ENCODE results near the gene PIH1D2. TPM values are rescaled to one million over a fixed set of nuclear protein-coding genes. Genes with fewer than 3 reads are reported as not detected.

Gene PIH1D2
- total RNA-seq, 1 experiment from 2014 or later = 0.85 TPM

GRCh38 chr11:112086422-112087191 lies 12.8 kb upstream of the PIH1D2 start, which contains the start of the genes SDHD and TIMM8B (continued):
- TF ChIP-seq GABPB1 (CRISPR knock-in tag; IDR thresholded peaks at IDR 0.05) (peak; percentile 84), HMGXB4 (CRISPR knock-in tag; IDR thresholded peaks at IDR 0.05) (0 out of 2 replicates have a peak, but pooled peaks have one; percentile 37), CREB1 (CRISPR knock-in tag; IDR thresholded peaks at IDR 0.05) (0 out of 2 replicates have a peak, but pooled peaks have one; percentile 61), ZNF396 (CRISPR knock-in tag; IDR thresholded peaks at IDR 0.05; ENCODE audit: borderline replicate concordance) (no peak), ZNF121 (CRISPR knock-in tag; IDR thresholded peaks at IDR 0.05) (peak; percentile 39; the same call in 1 of the 2 replicates), ZNF532 (CRISPR knock-in tag; IDR thresholded peaks at IDR 0.05; ENCODE audit: borderline replicate concordance) (no peak), JAZF1 (CRISPR knock-in tag; IDR thresholded peaks at IDR 0.05) (no peak), ESRRA (CRISPR knock-in tag; IDR thresholded peaks at IDR 0.05; ENCODE audit: borderline replicate concordance) (peak; percentile 98), HMGA2 (CRISPR knock-in tag; IDR thresholded peaks at IDR 0.05) (no peak), CREM (CRISPR knock-in tag; IDR thresholded peaks at IDR 0.05) (peak; percentile 67; the same call in 1 of the 2 replicates), NFE2L1 (CRISPR knock-in tag; IDR thresholded peaks at IDR 0.05) (0 out of 2 replicates have a peak, but pooled peaks have one; percentile 39), SMAD3 (CRISPR knock-in tag; IDR thresholded peaks at IDR 0.05; ENCODE audit: borderline replicate concordance) (no peak), OVOL2 (CRISPR knock-in tag; IDR thresholded peaks at IDR 0.05; ENCODE audit: borderline replicate concordance) (no peak), ZNF423 (CRISPR knock-in tag; IDR thresholded peaks at IDR 0.05) (peak; percentile 88), FOXK1 (CRISPR knock-in tag; IDR thresholded peaks at IDR 0.05) (peak; percentile 100), FOXP1 (CRISPR knock-in tag; IDR thresholded peaks at IDR 0.05; ENCODE audit: borderline replicate concordance) (peak; percentile 87; the same call in 1 of the 2 replicates), SP1 (CRISPR knock-in tag; conservative IDR thresholded peaks at IDR 0.05) (peak; percentile 93), NFATC4 (CRISPR knock-in tag; IDR thresholded peaks at IDR 0.05) (no peak), JUN (CRISPR knock-in tag; IDR thresholded peaks at IDR 0.05) (no peak; the same call in 1 of the 2 replicates), TP53 (CRISPR knock-in tag; IDR thresholded peaks at IDR 0.05) (0 out of 2 replicates have a peak, but pooled peaks have one; percentile 26), EMX1 (CRISPR knock-in tag; IDR thresholded peaks at IDR 0.05) (no peak)
- TF ChIP-seq, protein P1, sequence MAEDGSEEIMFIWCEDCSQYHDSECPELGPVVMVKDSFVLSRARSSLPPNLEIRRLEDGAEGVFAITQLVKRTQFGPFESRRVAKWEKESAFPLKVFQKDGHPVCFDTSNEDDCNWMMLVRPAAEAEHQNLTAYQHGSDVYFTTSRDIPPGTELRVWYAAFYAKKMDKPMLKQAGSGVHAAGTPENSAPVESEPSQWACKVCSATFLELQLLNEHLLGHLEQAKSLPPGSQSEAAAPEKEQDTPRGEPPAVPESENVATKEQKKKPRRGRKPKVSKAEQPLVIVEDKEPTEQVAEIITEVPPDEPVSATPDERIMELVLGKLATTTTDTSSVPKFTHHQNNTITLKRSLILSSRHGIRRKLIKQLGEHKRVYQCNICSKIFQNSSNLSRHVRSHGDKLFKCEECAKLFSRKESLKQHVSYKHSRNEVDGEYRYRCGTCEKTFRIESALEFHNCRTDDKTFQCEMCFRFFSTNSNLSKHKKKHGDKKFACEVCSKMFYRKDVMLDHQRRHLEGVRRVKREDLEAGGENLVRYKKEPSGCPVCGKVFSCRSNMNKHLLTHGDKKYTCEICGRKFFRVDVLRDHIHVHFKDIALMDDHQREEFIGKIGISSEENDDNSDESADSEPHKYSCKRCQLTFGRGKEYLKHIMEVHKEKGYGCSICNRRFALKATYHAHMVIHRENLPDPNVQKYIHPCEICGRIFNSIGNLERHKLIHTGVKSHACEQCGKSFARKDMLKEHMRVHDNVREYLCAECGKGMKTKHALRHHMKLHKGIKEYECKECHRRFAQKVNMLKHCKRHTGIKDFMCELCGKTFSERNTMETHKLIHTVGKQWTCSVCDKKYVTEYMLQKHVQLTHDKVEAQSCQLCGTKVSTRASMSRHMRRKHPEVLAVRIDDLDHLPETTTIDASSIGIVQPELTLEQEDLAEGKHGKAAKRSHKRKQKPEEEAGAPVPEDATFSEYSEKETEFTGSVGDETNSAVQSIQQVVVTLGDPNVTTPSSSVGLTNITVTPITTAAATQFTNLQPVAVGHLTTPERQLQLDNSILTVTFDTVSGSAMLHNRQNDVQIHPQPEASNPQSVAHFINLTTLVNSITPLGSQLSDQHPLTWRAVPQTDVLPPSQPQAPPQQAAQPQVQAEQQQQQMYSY (CRISPR knock-in tag; IDR thresholded peaks at IDR 0.05) = peak; percentile 47
- TF ChIP-seq, protein P2, sequence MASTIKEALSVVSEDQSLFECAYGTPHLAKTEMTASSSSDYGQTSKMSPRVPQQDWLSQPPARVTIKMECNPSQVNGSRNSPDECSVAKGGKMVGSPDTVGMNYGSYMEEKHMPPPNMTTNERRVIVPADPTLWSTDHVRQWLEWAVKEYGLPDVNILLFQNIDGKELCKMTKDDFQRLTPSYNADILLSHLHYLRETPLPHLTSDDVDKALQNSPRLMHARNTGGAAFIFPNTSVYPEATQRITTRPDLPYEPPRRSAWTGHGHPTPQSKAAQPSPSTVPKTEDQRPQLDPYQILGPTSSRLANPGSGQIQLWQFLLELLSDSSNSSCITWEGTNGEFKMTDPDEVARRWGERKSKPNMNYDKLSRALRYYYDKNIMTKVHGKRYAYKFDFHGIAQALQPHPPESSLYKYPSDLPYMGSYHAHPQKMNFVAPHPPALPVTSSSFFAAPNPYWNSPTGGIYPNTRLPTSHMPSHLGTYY (CRISPR knock-in tag; IDR thresholded peaks at IDR 0.05) = 0 out of 2 replicates have a peak, but pooled peaks have one; percentile 48
- TF ChIP-seq, protein P3, sequence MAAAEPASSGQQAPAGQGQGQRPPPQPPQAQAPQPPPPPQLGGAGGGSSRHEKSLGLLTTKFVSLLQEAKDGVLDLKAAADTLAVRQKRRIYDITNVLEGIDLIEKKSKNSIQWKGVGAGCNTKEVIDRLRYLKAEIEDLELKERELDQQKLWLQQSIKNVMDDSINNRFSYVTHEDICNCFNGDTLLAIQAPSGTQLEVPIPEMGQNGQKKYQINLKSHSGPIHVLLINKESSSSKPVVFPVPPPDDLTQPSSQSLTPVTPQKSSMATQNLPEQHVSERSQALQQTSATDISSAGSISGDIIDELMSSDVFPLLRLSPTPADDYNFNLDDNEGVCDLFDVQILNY (CRISPR knock-in tag; IDR thresholded peaks at IDR 0.05) = peak; percentile 28; the same call in 1 of the 2 replicates
- TF ChIP-seq, protein P4, sequence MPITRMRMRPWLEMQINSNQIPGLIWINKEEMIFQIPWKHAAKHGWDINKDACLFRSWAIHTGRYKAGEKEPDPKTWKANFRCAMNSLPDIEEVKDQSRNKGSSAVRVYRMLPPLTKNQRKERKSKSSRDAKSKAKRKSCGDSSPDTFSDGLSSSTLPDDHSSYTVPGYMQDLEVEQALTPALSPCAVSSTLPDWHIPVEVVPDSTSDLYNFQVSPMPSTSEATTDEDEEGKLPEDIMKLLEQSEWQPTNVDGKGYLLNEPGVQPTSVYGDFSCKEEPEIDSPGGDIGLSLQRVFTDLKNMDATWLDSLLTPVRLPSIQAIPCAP (CRISPR knock-in tag; IDR thresholded peaks at IDR 0.05) = peak; percentile 75; the same call in 1 of the 2 replicates
- TF ChIP-seq, protein P5, sequence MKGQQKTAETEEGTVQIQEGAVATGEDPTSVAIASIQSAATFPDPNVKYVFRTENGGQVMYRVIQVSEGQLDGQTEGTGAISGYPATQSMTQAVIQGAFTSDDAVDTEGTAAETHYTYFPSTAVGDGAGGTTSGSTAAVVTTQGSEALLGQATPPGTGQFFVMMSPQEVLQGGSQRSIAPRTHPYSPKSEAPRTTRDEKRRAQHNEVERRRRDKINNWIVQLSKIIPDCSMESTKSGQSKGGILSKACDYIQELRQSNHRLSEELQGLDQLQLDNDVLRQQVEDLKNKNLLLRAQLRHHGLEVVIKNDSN (CRISPR knock-in tag; IDR thresholded peaks at IDR 0.05) = peak; percentile 13; the same call in 1 of the 2 replicates
